HG02884 (cell line): Measurements from ENCODE around the gene IFT27.
"Not testable (repeated sequence)": the region's sequence is repeated elsewhere in the genome, so short reads cannot be mapped to it uniquely, and the experiment has no call there.

Experiments
- ATAC-seq: cut with Tn5 transposase; IDR thresholded peaks from one replicate; pipeline ENCODE4 v1.9.1; 2021; ENCODE audit warnings: mild to moderate bottlenecking, moderate library complexity; ENCODE audit not compliant: unreplicated experiment

Gene IFT27

DNA sequence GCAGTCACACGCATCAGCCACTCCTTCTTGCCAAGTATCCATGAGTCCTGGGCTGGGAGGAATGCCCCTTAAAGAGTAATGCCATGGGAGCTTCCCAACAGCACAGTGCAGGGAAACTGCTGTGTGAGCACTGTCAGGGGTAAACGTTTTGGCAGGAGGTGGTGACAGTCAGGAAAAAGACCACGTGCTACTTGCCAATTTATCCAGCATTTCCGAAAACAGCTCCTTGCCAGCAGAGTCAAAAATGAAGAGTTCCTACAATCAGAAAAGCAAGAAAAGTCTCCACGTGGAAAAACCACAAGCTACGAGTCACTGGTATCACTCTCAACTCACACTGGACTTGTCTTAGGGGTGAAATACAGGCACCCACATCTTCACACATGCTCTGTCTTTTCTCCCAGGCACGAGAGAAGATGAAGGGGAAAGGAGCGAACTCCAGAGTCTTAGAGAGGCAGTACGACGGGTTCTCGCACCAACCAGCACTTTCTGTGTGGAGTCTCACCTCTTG, 9.9 kb downstream of the IFT27 start:
- ATAC-seq, result no peak

DNA sequence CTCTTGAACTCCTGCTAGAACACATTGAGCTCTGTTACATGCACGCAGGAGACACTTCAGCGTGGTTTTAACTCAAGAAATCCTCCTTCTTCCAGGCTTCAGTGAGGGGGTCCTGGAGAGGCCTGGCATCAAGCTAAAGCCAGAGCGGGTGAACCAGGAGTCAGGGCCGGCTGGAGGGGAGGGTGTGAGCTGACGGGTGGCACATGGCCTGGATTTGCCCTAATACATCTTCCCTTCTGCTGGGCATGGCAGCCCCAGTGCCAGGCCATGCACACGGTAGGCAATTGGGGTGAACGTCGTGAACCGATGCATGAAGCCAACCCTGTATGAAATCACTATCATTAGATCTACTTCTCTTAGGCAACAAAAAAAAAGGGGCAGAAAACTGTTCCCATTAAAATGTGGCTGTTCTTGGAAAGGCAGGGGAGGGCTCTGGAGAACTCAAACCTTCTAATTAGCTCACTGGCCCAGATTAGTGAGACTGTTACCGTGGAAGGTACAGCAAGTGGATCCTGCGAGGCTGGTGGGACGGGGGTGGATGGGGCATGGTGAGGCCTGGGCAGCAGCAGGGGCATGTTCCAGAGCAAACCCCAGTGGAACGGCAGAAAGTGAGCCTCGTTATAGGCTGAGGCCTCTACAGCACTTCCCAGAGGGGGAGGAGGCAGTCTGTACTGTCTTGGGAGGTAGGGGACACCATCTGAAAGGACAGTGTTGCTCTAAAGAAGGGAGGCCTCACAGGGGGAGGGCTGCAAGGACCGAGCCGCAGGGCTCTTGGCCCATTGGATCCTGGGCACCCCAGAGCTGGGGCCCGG, 10.6 kb downstream of the IFT27 start:
- no peak for ATAC-seq

DNA sequence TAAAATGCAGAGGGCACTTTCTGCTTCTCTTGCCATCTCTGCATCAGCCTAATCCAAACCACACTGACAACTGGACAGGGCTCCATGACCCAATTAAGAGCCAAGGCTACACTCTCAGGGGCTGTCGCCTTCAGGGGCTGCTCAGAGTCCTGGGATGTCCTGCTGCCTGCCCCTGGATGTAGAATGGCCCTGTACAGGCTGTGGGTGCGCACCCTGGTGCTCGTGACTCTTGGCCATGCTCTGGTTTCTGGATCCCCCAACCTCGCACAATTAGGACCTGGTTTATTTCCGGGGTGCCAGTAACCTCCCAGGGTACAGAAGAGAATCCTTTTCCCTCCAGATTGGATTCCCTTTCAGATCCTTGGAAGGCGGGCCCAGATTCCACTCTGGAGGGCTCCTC, 11.3 kb downstream of the IFT27 start:
- ATAC-seq, result no peak

DNA sequence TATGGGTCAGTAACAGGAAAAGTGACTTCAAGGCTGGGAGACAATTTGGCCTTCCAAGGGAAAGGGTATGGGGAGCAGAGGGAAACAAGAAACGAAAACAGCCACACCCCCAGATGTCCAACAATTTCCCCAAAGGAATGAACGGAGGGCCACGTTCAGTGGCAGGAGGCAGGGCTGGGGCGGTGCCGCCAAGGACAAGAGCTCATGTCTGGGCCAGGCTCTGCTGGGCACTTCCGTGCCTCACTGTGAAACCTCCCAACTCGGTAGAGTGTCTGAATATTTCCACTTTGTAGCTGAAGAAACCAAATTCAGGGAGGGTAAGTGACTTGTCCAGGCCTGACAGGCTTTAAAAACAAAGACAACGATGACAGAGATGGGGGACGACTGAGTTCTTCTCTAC, 11.9 kb downstream of the IFT27 start:
- no peak for ATAC-seq

DNA sequence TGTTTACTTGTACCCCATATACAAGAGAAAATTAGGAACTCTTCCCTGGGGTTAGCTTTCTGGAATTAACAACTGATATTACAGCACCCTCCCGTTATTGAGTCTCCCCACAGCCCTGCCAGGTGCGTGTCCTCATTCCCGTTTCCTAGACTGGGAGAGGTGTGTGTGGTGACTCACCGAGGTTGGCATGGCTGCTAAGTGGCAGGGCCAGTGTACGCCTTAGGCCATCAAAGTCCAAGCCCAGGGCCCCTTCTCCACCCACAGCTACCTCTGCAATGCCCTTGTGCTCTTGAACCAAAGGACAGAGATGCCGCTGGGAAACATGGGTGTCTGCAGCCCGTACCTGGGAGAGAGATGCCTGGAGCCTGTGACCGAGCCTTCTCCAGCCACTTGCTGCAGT, 12.3 kb downstream of the IFT27 start:
- no peak for ATAC-seq

DNA sequence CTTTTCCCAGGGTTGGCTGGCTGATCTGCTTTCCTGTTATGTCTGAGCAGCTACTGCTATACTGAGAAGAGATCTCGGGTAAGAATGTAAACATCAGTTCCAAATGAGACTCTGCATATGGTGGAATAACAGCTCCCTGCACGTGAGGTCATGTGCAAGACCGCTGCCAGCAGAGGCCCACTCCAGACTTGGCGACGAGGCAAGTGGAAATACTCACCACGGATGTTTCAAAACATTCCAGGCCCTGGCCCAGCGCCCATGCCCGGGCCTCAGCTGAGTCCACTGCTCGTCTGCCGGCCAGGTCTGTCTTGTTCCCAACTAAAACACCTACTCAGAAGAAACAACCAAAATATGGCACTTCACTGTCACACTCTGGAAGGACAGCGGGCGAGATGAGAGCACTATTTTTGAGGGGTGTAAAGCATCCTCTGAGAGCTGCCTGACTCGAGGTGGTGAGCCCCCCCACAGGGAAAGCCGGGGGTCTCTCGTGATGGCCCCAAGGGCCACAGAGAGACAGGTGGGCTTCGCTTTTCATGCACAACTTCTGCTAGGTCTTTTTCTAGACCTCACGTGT, 13.1 kb downstream of the IFT27 start:
- ATAC-seq, result no peak

DNA sequence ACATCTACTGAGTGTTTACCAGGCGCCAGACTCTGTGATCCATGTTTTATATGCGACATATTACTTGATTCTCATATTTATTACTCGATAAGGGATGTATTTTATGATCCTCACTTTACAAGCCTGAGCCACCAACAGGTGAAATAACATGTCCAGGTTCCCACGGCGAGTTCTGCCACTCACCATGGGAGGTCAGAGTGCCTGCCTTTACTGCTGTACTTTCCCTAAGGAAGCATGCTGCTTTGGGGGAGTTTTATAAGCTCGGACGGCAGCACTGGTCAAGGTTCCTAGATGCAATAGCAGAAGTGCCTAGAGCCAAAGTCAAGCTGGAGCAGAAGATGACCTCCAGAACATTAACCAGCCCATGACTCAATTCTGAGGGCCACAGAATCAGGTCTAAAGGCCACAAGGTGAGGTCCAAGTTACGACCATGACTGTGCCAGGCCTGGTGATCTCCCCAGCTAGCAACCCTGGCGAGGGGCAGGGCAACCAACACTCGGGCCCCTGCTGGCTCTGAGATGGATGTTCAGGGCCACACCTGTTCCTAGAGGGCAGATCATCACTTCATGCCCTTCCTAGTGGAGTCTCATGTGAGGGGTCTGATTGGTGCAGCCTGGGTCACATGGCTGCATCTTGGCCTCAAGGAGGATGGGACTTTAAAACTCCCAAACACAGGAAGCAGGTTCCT, 14.2 kb downstream of the IFT27 start:
- ATAC-seq, result no peak

DNA sequence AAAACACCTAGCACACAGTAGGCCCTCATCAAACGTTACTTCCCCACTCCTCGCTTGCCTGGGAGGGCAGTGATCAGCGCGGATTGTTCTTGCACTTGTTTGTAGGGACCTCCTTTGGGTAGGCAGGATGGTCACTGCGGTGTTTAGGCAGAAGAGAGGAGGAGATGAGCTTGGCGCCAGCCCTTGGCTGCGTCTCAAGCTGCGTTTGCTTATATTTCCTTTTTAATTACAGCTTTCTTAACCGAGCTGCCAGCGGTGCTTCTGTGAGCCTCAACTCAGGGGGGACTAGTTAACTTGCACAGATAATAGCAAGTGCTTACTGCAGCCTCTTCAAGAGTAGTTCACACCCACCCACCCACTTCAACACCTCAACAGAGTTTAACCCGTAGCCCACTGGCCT, 15.1 kb downstream of the IFT27 start:
- no peak for ATAC-seq

DNA sequence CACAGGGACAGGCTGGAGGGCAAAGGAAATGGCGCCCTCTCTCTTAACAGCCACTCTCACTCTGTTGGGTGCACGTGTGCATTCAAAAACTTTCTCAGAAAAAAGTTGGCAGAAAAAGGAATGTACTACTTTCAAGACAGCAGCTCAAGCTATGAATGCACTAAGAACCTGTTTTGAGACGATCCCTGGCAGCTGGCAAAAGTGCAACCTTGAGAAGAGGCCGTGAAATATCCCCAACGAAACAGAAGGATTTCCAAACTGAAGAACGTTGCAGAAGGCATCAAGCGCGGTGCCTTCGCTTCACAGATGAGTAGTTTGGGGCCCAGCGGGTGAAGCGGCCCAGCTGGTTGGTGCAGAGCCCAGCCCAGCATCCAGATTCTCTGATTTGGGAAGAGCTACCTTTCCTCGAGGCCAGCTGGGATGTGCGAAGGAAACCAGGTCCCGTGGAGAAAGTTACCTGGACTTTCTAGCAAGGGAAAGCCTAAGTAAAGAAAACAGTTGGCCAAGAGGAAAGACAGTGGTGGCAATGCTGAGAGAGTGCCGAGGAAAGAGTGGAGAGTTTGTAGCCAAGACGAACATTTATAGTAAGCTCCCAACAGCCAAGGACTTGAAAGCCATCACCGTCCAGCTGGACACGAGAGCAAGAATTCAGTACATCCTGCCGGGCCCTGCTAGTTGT, 16.3 kb downstream of the IFT27 start:
- ATAC-seq, result no peak

DNA sequence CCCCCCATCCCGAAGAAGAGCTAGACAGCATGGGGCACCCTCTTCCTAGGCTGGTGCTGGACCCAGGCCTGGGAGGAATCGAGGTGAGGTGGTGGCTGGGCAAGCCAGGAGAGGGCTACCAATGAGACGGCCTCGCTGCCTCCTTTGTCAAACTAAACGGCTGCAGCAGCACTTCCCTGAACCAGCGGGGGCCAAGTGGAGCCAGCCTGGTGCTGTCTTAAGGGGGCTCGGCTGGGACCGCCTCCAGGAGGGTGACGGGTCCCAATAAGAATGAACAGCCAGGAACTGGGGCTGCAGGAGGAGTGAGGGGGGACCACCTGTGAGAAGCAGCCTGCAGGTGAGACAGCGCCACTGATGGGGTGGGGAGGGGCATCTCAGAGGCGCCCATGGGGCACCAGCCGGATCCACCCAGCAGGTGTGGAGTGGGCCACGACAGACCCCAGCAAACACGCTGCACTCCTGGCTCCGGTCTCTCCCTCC, 17.1 kb downstream of the IFT27 start:
- no peak for ATAC-seq

DNA sequence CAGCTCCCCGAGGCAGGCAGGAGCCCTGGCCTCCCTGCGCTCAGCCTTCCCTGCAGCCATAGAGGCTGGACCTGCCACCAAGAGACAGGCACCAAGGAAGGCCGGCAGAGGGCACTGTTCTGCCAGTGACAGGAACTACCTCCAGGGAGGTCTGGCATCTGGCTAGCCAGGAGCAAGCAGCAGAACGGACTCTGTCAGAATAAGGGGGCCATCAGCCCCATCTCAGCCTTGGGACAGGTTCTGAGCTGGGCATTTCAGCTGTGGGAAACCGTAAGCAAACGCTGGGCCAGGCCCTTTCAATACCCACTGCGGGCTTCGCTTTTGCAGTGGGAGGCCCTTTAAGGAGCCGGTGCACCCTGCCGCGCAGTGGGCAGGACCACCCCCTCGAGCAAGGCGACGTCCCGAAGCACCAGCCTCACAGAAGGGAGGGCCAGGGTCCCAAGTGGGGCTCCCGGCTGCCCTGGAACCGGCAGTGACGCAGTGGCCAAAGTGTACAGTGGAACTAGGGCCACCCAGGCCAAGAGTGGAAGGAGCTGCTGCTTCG, 18.2 kb downstream of the IFT27 start:
- ATAC-seq, result no peak

DNA sequence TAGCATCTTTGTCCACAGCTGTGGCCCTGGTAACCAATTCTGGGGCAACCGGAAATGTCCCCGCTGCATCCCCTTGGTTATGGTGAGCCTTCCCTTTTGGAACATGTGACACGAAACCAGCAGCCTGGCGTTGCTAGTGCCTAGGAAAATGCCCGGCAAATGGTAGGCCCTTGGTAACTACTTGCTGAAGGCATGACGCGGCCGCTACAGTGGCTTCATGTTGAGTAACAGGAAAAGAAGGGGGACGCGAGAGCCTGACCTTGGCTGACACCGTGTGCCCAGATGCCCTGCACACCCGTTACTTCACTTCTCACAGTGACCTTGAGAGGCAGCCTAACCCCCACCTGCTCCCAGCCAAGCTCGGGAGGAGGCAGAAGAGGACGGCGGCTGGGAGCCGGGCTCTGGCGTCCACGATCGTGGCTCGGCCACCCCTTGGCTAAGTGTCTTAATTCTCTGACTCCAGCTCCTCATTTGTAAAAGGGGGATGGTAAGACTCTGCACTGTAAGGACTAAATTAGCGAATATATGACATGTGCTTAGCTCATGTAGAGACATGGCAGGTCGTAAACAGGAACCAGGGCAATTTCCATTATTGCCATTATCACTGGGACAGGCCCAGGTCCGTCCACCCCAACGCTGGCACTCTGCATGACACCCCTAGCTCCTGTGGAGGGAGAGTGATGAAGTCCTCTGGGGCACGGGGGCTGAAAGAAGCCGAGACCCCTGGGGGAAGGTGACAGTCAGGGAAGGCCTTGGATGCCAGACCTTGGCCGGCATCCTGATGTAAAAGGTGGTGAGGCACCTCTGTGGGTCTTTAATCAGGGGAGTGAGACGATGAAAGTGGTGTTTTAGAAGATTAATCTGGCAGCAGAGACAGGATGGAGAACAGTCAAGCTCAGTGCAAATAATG, 18.9 kb downstream of the IFT27 start:
- no peak for ATAC-seq

DNA sequence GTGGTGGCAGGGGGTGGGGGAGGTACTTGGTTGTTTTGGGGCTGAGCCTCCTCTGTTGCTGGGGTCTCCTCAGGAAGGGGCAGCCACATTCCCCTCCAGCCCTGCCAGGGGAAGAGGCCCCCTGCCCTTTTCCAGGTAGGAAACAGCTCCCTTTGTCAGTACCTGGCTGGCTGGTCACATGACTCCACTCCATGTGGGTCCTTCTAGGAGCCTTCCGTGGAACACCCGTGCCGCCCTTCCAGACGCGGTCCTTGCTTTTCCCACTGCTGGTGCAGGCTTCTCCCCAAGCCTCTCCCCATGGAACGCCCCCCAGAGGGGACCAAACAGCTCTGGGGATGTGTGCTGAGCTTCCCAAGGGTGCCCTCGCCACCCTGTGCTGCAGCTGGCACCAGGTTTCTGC, 19.9 kb downstream of the IFT27 start:
- no peak for ATAC-seq

DNA sequence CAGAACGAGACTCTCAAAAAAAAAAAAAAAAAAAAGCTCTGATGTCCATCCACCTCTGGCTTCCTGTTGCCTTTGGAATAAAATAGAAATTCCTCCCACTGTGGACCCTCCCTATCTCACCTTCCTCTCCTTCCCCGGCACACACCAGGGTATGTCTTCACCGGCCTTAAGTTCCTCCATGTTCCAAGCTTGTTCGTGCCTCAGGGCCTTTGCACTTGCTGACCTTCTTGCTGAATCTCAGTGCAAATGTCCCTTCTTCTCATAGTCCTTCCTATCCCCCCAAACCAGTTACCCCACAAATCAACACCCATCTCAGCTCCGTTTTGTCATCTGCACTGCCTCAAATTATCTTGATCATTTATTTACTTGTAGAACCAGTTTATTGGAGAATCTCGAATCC, 20.6 kb downstream of the IFT27 start:
- no peak for ATAC-seq

DNA sequence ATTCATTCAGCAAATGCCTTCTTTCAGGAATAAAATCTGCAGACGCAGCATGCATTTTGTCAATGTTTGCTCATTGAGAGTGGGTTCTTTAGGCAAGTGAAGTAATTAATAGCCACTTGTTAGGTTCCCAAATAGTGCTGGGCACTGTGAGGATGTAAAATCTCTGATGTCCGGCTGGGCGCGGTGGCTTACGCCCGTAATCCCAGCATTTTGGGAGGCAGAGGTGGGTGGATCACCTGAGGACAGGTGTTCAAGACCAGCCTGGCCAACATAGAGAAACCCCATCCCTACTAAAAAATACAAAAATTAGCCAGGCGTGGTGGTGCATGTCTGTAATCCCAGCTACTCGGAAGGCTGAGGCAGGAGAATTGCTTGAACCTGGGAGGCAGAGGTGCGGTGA, 21.0 kb downstream of the IFT27 start:
- ATAC-seq, result not testable (repeated sequence)

DNA sequence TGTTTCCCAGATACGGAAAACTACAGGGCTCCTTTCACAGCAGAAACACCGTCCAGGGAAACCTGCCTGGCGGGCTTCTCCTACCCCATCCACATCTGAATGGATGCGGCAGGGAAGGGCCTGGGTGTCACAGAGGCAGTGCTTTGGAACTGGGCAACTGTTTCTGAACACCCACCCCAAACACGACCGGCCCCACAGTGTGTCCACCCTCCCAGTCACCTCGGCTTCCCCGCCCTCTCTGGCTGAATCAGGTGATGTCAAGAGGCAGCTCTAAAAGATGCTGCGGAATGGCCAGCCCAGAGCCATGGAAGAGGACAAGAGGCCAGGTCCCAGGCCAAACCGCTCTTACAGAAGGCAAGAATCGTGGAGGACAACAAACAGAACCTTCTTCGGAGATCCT, 22.0 kb downstream of the IFT27 start:
- no peak for ATAC-seq

DNA sequence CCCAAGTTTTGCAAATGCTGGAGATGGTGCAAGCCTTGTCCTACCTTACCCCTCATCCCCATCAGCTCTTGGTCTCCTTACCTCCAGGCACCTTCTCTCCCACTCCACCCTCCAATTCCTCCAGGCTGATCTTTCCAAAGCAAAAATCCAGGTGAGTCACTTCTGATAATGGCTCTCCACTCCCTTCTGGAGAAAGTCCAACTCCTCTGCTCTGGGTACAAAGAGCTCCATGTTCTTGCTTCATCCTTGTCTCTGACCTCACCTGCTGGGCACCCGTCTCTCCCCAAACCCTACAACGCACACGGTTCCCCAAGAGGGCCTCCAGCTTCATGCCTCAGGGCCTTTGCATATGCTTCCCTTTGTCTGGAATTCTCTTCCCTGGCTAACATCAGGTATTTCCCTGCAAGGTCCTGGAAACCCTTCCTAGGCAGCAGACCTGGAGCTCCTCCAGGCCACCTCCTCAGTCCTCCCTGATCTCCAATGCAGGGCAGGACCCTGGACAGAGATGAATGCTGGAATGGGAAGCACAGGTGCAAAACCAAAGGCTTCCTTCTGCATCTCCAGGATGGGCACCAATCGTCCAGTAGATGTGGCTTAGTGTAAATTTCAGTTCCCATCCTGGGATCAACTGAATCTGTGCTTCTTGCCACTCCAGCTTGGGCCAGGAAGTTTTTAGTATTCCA, 22.7 kb downstream of the IFT27 start:
- no peak for ATAC-seq

DNA sequence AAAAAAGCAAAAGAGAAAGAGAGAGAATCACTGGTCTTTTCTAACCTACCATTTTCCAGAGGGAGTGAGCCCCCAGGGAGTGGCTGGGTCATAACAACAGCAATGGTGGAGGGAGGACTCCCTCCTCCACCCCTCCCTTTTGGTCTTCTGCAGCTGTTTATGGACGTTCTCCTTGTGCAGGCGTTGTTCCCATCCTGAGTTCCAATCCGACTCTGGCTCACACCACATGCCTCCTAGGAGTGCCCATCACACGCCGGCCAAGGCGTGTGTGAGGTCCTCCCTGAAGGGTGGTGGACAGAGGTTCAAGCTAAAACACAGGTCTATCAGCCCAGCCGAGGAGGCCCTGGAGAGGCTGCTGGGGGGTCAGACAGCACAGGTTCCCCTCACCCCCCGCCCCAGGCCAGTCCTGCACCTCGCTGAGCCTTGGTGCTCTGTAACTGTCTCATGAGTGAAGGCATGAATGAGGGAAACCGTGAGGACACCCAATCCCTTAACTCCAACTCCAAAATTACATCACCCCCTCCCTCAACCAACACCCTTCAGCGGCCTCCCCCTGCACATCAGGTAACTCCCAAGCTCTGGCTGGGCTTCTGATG, 29.4 kb downstream of the IFT27 start:
- ATAC-seq, result no peak
